Measurements from ENCODE around the gene FOXL3. TPM values are rescaled to one million over a fixed set of nuclear protein-coding genes. Genes with fewer than 3 reads are reported as not detected.

Gene FOXL3
- total RNA-seq, 1 experiment from 2014 or later = not detected

DNA sequence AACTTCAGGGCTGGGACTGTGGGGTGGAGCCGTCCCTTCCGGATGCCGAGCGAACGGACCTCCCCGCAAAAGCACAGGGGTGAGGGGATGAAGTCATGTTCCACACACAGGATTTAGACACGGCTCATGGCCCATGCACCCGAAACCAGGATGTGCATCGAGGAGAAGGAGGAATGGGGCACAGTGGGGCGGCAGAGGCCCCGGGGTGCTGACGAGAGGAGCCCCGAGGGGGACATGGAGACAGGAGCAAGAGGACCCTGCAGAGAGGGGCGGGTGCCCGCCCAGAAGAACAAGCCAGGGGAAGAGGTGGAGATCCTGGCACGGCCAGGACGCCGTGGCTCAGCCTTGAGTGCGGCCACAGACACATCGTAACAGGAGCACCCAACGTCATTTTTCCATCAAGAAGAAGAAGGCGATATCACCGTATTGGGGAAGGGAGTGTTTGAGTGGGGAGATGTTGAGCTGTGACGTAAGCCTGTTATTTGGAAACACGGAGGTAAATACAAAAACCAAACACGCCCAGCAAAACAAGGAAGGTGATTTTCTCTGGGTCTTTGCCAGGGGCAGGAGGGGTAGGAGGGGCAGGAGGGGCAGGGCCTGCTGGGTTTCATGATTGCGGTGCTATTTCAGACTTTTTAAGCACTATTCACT, 25.3 kb upstream of the FOXL3 start:
- no peak for TF ChIP-seq TCF7L2 (IDR thresholded peaks at IDR 0.05; ENCODE audit: borderline replicate concordance, extremely low read depth, insufficient read depth, insufficient read length)
- TF ChIP-seq, protein P1, sequence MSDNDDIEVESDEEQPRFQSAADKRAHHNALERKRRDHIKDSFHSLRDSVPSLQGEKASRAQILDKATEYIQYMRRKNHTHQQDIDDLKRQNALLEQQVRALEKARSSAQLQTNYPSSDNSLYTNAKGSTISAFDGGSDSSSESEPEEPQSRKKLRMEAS (IDR thresholded peaks at IDR 0.05) = no peak
- TF ChIP-seq ZFX (IDR thresholded peaks at IDR 0.05) = no peak
- no peak for TF ChIP-seq RAD21 (IDR thresholded peaks at IDR 0.05; ENCODE audit: low read depth)
- TF ChIP-seq JUND (IDR thresholded peaks at IDR 0.05) = no peak
- TF ChIP-seq, protein P2, sequence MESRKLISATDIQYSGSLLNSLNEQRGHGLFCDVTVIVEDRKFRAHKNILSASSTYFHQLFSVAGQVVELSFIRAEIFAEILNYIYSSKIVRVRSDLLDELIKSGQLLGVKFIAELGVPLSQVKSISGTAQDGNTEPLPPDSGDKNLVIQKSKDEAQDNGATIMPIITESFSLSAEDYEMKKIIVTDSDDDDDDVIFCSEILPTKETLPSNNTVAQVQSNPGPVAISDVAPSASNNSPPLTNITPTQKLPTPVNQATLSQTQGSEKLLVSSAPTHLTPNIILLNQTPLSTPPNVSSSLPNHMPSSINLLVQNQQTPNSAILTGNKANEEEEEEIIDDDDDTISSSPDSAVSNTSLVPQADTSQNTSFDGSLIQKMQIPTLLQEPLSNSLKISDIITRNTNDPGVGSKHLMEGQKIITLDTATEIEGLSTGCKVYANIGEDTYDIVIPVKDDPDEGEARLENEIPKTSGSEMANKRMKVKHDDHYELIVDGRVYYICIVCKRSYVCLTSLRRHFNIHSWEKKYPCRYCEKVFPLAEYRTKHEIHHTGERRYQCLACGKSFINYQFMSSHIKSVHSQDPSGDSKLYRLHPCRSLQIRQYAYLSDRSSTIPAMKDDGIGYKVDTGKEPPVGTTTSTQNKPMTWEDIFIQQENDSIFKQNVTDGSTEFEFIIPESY (IDR thresholded peaks at IDR 0.05; ENCODE audit: extremely low read depth, insufficient replicate concordance, low read length) = no peak
- no peak for TF ChIP-seq SRF (IDR thresholded peaks at IDR 0.05; ENCODE audit: low read depth)
- no peak for TF ChIP-seq YY1 (IDR thresholded peaks at IDR 0.05; ENCODE audit: extremely low read depth, insufficient replicate concordance, low read depth, low read length)
- TF ChIP-seq EZH2 (IDR thresholded peaks at IDR 0.05) = no peak
- TF ChIP-seq CBX3 (IDR thresholded peaks at IDR 0.05; ENCODE audit: low read depth) = no peak
- TF ChIP-seq ZNF274 (IDR thresholded peaks at IDR 0.05; ENCODE audit: low read depth, low read length) = no peak
- TF ChIP-seq POLR2A (IDR thresholded peaks at IDR 0.05; ENCODE audit: borderline replicate concordance, extremely low read depth, insufficient read depth, insufficient read length) = no peak
- TF ChIP-seq, protein P3, sequence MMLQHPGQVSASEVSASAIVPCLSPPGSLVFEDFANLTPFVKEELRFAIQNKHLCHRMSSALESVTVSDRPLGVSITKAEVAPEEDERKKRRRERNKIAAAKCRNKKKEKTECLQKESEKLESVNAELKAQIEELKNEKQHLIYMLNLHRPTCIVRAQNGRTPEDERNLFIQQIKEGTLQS (IDR thresholded peaks at IDR 0.05) = no peak
- TF ChIP-seq ELF1 (IDR thresholded peaks at IDR 0.05; ENCODE audit: borderline replicate concordance, low read depth) = no peak
- TF ChIP-seq POLR2AphosphoS5 (IDR thresholded peaks at IDR 0.05; ENCODE audit: low read depth, low read length) = no peak
- no peak for TF ChIP-seq SP1 (IDR thresholded peaks at IDR 0.05; ENCODE audit: low read depth)
- Histone ChIP-seq H3K36me3 (ENCODE audit: control insufficient read depth in 1 of 2, insufficient read depth in 2 of 2, low read length in 2 of 2) (peaks cover 0 to 5% of the 10 kb centered on the region in 2 experiments; a peak in 2 of 4 replicates), H3K4me1 (ENCODE audit: control insufficient read depth in 1 of 2, insufficient read depth in 2 of 2, low read length in 2 of 2) (no peaks in the 10 kb centered on the region), H3K9ac (ENCODE audit: low read length) (no peak overlapping the region), H3K27me3 (ENCODE audit: insufficient read depth, low read length) (no peaks in the 10 kb centered on the region), H4K20me1 (ENCODE audit: insufficient read depth) (no peaks in the 10 kb centered on the region), H3K27ac (ENCODE audit: low read depth, low read length) (no peak overlapping the region), H2AFZ (ENCODE audit: low read depth, low read length, poor library complexity, severe bottlenecking) (no peak overlapping the region), H3K9me3 (ENCODE audit: control insufficient read depth in 1 of 2, insufficient read depth in 1 of 2, low read depth in 1 of 2, low read length in 2 of 2) (peaks cover 23 to 25% of the 10 kb centered on the region in 2 experiments; a peak in 2 of 4 replicates), H3K4me3 (replicated peaks in 1 of 2; ENCODE audit: low read depth in 1 of 2, low read length in 2 of 2) (no peak overlapping the region), H3K79me2 (ENCODE audit: insufficient read depth, low read length) (no peaks in the 10 kb centered on the region), H3K4me2 (ENCODE audit: low read length) (no peak overlapping the region), H3K9me2 (ENCODE audit: insufficient read depth) (no peaks in the 10 kb centered on the region)
- ATAC-seq = no peak
- intact Hi-C loops (cut with micrococcal nuclease) = no loop called here
- ChIA-PET POLR2A (no interaction called here), CTCF (no interaction called here), RAD21 (ENCODE audit: low non-redundant PET in 1 of 2, low total read pairs in 2 of 2, uncharacterized antibody in 2 of 2, unreplicated experiment in 2 of 2) (no interaction called here)
- no peak for DNase-seq (ENCODE audit: low read depth, low spot score)
- BruUV-seq (replicated peaks) = no TSS peak
